Neural cell (in vitro differentiated cells): ENCODE measurements around the gene GALNT4. TPM values are rescaled to one million over a fixed set of nuclear protein-coding genes. Genes with fewer than 3 reads are reported as not detected.

ENCODE experiments used
- H2AFZ ChIP-seq: fragments of 200-600, 300-800 bp; sonication (generic), shearing (Covaris generic); 2 replicates; pipeline ENCODE4 v1.6.0; 2014; ENCODE audit warnings: low read depth, mild to moderate bottlenecking, antibody characterized with exemption, low read length, moderate library complexity
- H3F3A ChIP-seq: fragments of 200-600 bp; shearing (Covaris generic); 2 replicates; pipeline ENCODE4 v1.6.1; 2016; ENCODE audit warnings: mild to moderate bottlenecking, moderate library complexity, mixed read lengths, antibody characterized with exemption, low read length; ENCODE audit not compliant: insufficient read depth, poor library complexity, severe bottlenecking
- H3K27ac ChIP-seq: fragments of 200-600, 300-800 bp; sonication (generic), shearing (Covaris generic); 2 replicates; pipeline ENCODE4 v1.5.1; 2014; ENCODE audit warnings: mild to moderate bottlenecking, low read length, moderate library complexity
- H3K27me3 ChIP-seq: fragments of 300-800, 200-600 bp; sonication (generic), shearing (Covaris generic); 2 replicates; pipeline ENCODE4 v1.6.0; 2014; ENCODE audit warnings: mild to moderate bottlenecking, low read depth, low read length, moderate library complexity; ENCODE audit not compliant: insufficient read depth
- H3K36me3 ChIP-seq: fragments of 300-800, 200-600 bp; sonication (generic), shearing (Covaris generic); 2 replicates; pipeline ENCODE4 v1.5.1; 2014; ENCODE audit warnings: mild to moderate bottlenecking, antibody characterized with exemption, low read length, moderate library complexity; ENCODE audit not compliant: insufficient read depth
- H3K4me2 ChIP-seq: fragments of 300-800, 200-600 bp; sonication (generic), shearing (Covaris generic); 2 replicates; pipeline ENCODE4 v1.6.0; 2014; ENCODE audit warnings: mild to moderate bottlenecking, low read length
- H3K4me3 ChIP-seq: fragments of 300-800, 200-600 bp; sonication (generic), shearing (Covaris generic); 2 replicates; pipeline ENCODE4 v1.5.1; 2014; ENCODE audit warnings: mild to moderate bottlenecking, low read length, moderate library complexity
- H3K79me2 ChIP-seq: fragments of 200-600 bp; shearing (Covaris generic); replicated peaks from 2 replicates; pipeline ENCODE4 v1.6.0; 2014; ENCODE audit warnings: mild to moderate bottlenecking, low read length, moderate library complexity; ENCODE audit not compliant: insufficient read depth
- H3K9ac ChIP-seq: fragments of 300-800, 200-600 bp; sonication (generic), shearing (Covaris generic); 2 replicates; pipeline ENCODE4 v1.6.1; 2016; ENCODE audit warnings: mild to moderate bottlenecking, low read length, mixed read lengths
- H3K9me2 ChIP-seq: fragments of 200-600 bp; shearing (Covaris generic); 2 replicates; pipeline ENCODE4 v1.6.1; 2016; ENCODE audit warnings: mild to moderate bottlenecking, low read length, mixed read lengths; ENCODE audit not compliant: insufficient read depth
- H3K9me3 ChIP-seq: fragments of 200-600, 300-800 bp; sonication (generic), shearing (Covaris generic); 2 replicates; pipeline ENCODE4 v1.6.1; 2016; ENCODE audit warnings: mild to moderate bottlenecking, mixed run types, low read length, moderate library complexity, mixed read lengths
- H4K20me1 ChIP-seq: fragments of 200-600 bp; shearing (Covaris generic); 2 replicates; pipeline ENCODE4 v1.6.1; 2016; ENCODE audit warnings: mild to moderate bottlenecking, mixed run types; ENCODE audit not compliant: insufficient read depth
- EP300 ChIP-seq: fragments of 450-650 bp; conservative IDR thresholded peaks from 2 replicates; pipeline ENCODE4 v1.6.1; 2014; ENCODE audit warnings: antibody characterized with exemption, mild to moderate bottlenecking, moderate library complexity; ENCODE audit not compliant: poor library complexity, severe bottlenecking
- EZH2 ChIP-seq: fragments of 200-600, 300-800 bp; shearing (Covaris generic), sonication (generic); IDR thresholded peaks from 2 replicates; pipeline ENCODE4 v1.6.1; 2014; ENCODE audit warnings: antibody characterized with exemption, low read length, borderline replicate concordance, mild to moderate bottlenecking; ENCODE audit not compliant: insufficient read depth, poor library complexity, severe bottlenecking
- MXI1 ChIP-seq: fragments of 450-650 bp; conservative IDR thresholded peaks from 2 replicates; pipeline ENCODE4 v1.6.1; 2014; ENCODE audit warnings: antibody characterized with exemption, mild to moderate bottlenecking; ENCODE audit not compliant: poor library complexity, severe bottlenecking
- POLR2AphosphoS5 ChIP-seq: IDR thresholded peaks from 2 replicates; pipeline ENCODE4 v1.6.1; 2012
- RAD21 ChIP-seq: fragments of 450-650 bp; conservative IDR thresholded peaks from 2 replicates; pipeline ENCODE4 v1.6.1; 2014; ENCODE audit warnings: antibody characterized with exemption, mild to moderate bottlenecking, moderate library complexity
- REST ChIP-seq: IDR thresholded peaks from 2 replicates; pipeline ENCODE4 v1.6.1; 2012; ENCODE audit warnings: borderline replicate concordance
- SMC3 ChIP-seq: fragments of 450-650 bp; conservative IDR thresholded peaks from 2 replicates; pipeline ENCODE4 v1.6.1; 2014; ENCODE audit warnings: antibody characterized with exemption, mild to moderate bottlenecking, moderate library complexity; ENCODE audit not compliant: poor library complexity
- TAF1 ChIP-seq: IDR thresholded peaks from 2 replicates; pipeline ENCODE4 v1.6.1; 2012; ENCODE audit warnings: low read depth
- polyA plus RNA-seq: library from polyadenylated mRNA; depleted of rRNA; stranded (reverse); fragments of >200 nt; gene quantifications from 2 replicates; pipeline ENCODE4 v1.2.3, GENCODE V29; 2014
- small RNA-seq, 3 experiments: library from RNA; depleted of rRNA; stranded (forward); fragments of <200 nt; gene quantifications; one replicate each; pipeline ENCODE3, GENCODE V24; 2012
- TF ChIP-seq, protein P1 (sequence below): fragments of 450-650 bp; IDR thresholded peaks from 2 replicates; pipeline ENCODE4 v1.5.1; 2014; ENCODE audit warnings: antibody characterized with exemption, mild to moderate bottlenecking, moderate library complexity; ENCODE audit not compliant: poor library complexity, severe bottlenecking

GALNT4 gene
- polyA plus RNA-seq, 1 donor from 2014 or later: 0.78 TPM

GRCh38 chr12:89475203-89475990 is 49.2 kb downstream of the GALNT4 start:
- Histone ChIP-seq H3K9me2 (no peaks in the 10 kb centered on the region), H3K9ac (no peak overlapping the region), H3K9me3 (no peaks in the 10 kb centered on the region), H3F3A (no peaks in the 10 kb centered on the region), H3K27ac (no peak overlapping the region), H4K20me1 (no peaks in the 10 kb centered on the region), H2AFZ (no peak overlapping the region), H3K4me3 (no peak overlapping the region), H3K4me2 (no peak overlapping the region), H3K27me3 (no peaks in the 10 kb centered on the region), H3K36me3 (no peaks in the 10 kb centered on the region), H3K79me2 (no peaks in the 10 kb centered on the region)
- TF ChIP-seq REST (no peak), MXI1 (no peak), EZH2 (no peak), POLR2AphosphoS5 (no peak), RAD21 (no peak)

- Histone ChIP-seq H4K20me1 (no peaks in the 10 kb centered on the region), H3F3A (no peaks in the 10 kb centered on the region), H3K4me3 (no peak overlapping the region), H3K9me3 (no peaks in the 10 kb centered on the region), H3K36me3 (no peaks in the 10 kb centered on the region), H3K79me2 (no peaks in the 10 kb centered on the region), H3K27me3 (no peaks in the 10 kb centered on the region), H2AFZ (no peak overlapping the region), H3K4me2 (no peak overlapping the region), H3K9me2 (no peaks in the 10 kb centered on the region), H3K27ac (no peak overlapping the region), H3K9ac (no peak overlapping the region)
- TF ChIP-seq TAF1 (no peak), MXI1 (no peak), EP300 (no peak), RAD21 (no peak), SMC3 (no peak), EZH2 (no peak), POLR2AphosphoS5 (no peak), REST (no peak)
- TF ChIP-seq, protein P1, sequence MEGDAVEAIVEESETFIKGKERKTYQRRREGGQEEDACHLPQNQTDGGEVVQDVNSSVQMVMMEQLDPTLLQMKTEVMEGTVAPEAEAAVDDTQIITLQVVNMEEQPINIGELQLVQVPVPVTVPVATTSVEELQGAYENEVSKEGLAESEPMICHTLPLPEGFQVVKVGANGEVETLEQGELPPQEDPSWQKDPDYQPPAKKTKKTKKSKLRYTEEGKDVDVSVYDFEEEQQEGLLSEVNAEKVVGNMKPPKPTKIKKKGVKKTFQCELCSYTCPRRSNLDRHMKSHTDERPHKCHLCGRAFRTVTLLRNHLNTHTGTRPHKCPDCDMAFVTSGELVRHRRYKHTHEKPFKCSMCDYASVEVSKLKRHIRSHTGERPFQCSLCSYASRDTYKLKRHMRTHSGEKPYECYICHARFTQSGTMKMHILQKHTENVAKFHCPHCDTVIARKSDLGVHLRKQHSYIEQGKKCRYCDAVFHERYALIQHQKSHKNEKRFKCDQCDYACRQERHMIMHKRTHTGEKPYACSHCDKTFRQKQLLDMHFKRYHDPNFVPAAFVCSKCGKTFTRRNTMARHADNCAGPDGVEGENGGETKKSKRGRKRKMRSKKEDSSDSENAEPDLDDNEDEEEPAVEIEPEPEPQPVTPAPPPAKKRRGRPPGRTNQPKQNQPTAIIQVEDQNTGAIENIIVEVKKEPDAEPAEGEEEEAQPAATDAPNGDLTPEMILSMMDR: no peak
Observed at GRCh38 chr12:89474615-89475014, 50.0 kb downstream of the GALNT4 start.

Small RNA genes within 50 kb of the gene (small RNA-seq; reads per million reads assigned to genes)
- gene AC025034.2 (0 reads per million in 3 experiments), gene POC1B-GALNT4 (0 to 0.68 (median 0) reads per million in 3 experiments)

Other genes starting within 250 kb of the GALNT4 start
- gene DUSP6, start 172.3 kb downstream of the GALNT4 start, polyA plus RNA-seq: 40.1 and 44.3 TPM in 2 replicates
- 10.0 and 11.1 TPM in 2 replicates for gene POC1B, start 1.3 kb upstream of the GALNT4 start, polyA plus RNA-seq
- gene ATP2B1, start 184.0 kb upstream of the GALNT4 start, polyA plus RNA-seq: 117 and 139 TPM in 2 replicates